Spinal cord (tissue), 10 donors: ENCODE data around the gene CPSF7. TPM values are rescaled to one million over a fixed set of nuclear protein-coding genes. Genes with fewer than 3 reads are reported as not detected.
"Not testable (repeated sequence)": the region's sequence is repeated elsewhere in the genome, so short reads cannot be mapped to it uniquely, and the experiment has no call there.

Source experiments
- DNase-seq, 6 donors: peaks; one replicate each; pipeline versions ENCODE4 v3.0.0 to v3.0.0-alpha.2; 2013 to 2015; ENCODE audit warnings: low spot score in 6 of 6, low read depth in 4 of 6
- H3K27ac ChIP-seq: one replicate; pipeline ENCODE4 v1.5.1; 2013; ENCODE audit warnings: low read depth, low read length, control low read depth
- H3K27me3 ChIP-seq: one replicate; pipeline ENCODE4 v1.6.1; 2013; ENCODE audit warnings: low read length; ENCODE audit not compliant: control insufficient read depth, insufficient read depth
- H3K36me3 ChIP-seq: one replicate; pipeline ENCODE4 v1.6.1; 2013; ENCODE audit warnings: low read length; ENCODE audit not compliant: control insufficient read depth, insufficient read depth
- H3K4me1 ChIP-seq: one replicate; pipeline ENCODE4 v1.6.1; 2013; ENCODE audit warnings: low read length; ENCODE audit not compliant: control insufficient read depth, insufficient read depth
- H3K4me3 ChIP-seq: one replicate; pipeline ENCODE4 v1.5.1; 2013; ENCODE audit warnings: low read depth, low read length, control low read depth
- H3K9me3 ChIP-seq: one replicate; pipeline ENCODE4 v1.6.1; 2013; ENCODE audit warnings: low read length; ENCODE audit not compliant: control insufficient read depth, insufficient read depth
- WGBS: methylation state at CpG from one replicate; pipeline ENCODE4 v1.1.5; 2013; ENCODE audit warnings: missing lambda C conversion rate; ENCODE audit not compliant: insufficient coverage; 5-methylcytosine and 5-hydroxymethylcytosine counted together
- polyA plus RNA-seq, 2 donors: library from polyadenylated mRNA; unstranded; fragments of 120-200 nt; gene quantifications; one replicate each; pipeline ENCODE4 v1.2.1, GENCODE V29; 2013; ENCODE audit not compliant: insufficient read length in 2 of 2
- total RNA-seq, 2 donors: library from RNA; depleted of rRNA in 1 of 2; stranded (reverse); fragments of 120-200 nt in 1 of 2; fragments of >200 nt in 1 of 2; gene quantifications; one replicate each; pipeline versions ENCODE4 v1.2.3 to v1.2.4, GENCODE V29; 2013 to 2014
- donor health status: healthy.

Gene CPSF7
- total and polyA plus RNA-seq, 4 donors = 30.4 to 104 (median 70.8) TPM

GRCh38 chr11:61403658-61404057, 26.1 kb downstream of the CPSF7 start:
- H3K36me3 ChIP-seq = peaks cover 44% of the 10 kb centered on the region
- WGBS = 60% methylated on average over 1 of the region's 1 CpG
- no peaks in the 10 kb centered on the region for H3K9me3 ChIP-seq
- peak in 1 of 6 donors; percentile 28 for DNase-seq
- H3K27me3 ChIP-seq = no peaks in the 10 kb centered on the region
- peaks cover 19% of the 10 kb centered on the region for H3K4me1 ChIP-seq
- H3K27ac ChIP-seq = peak overlapping the region; percentile 4
- H3K4me3 ChIP-seq = no peak overlapping the region

- Histone ChIP-seq H3K4me1 (peaks cover 14% of the 10 kb centered on the region), H3K4me3 (no peak overlapping the region), H3K27me3 (no peaks in the 10 kb centered on the region), H3K27ac (no peak overlapping the region), H3K36me3 (peaks cover 40% of the 10 kb centered on the region), H3K9me3 (no peaks in the 10 kb centered on the region)
- WGBS = 96% methylated on average over 2 of the region's 2 CpGs
- DNase-seq = no peak
Observed at GRCh38 chr11:61401573-61401972, 28.2 kb downstream of the CPSF7 start.

- Histone ChIP-seq H3K27ac (no peak overlapping the region), H3K27me3 (no peaks in the 10 kb centered on the region), H3K36me3 (peaks cover 43% of the 10 kb centered on the region), H3K9me3 (no peaks in the 10 kb centered on the region), H3K4me1 (peaks cover 13% of the 10 kb centered on the region), H3K4me3 (no peak overlapping the region)
- 100% methylated on average over 1 of the region's 2 CpGs for WGBS
- peak in 1 of 6 donors; percentile 7 for DNase-seq
Observed at GRCh38 chr11:61401173-61401572, 28.6 kb downstream of the CPSF7 start.

- Histone ChIP-seq H3K9me3 (no peaks in the 10 kb centered on the region), H3K27me3 (no peaks in the 10 kb centered on the region)
- DNase-seq = peak in 2 of 6 donors; percentile 53 to 79
Observed at GRCh38 chr11:61392981-61393595, 36.7 kb downstream of the CPSF7 start.

DNA sequence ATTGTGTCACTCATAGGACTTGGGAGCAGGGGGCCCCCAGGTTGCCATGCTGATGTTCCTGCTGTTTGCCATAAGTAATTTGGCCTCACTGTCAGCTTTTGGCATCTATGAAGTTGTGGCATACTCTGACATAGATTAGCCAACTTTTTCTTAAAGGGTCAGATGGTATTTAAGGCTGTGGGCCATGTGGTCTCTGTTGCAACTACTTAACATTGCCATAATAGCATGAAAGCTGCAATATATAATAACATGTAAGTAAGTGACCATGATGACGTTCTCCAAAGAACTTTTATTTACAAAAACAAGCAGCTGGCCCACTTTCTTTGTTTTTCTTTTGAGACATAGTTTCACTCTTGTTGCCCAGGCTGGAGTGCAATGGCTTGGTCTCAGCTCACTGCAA, 39.6 kb downstream of the CPSF7 start:
- WGBS = no CpG with 5 or more reads among the region's 1 CpG
- no peak for DNase-seq

More at GRCh38 chr11:61392981-61393595, 36.7 kb downstream of the CPSF7 start:
- Histone ChIP-seq H3K36me3 (peaks cover 31% of the 10 kb centered on the region), H3K4me3 (peak overlapping the region; percentile 92), H3K27ac (no peak overlapping the region), H3K4me1 (peaks cover 17% of the 10 kb centered on the region)
- no CpG with 5 or more reads among the region's 15 CpGs for WGBS

DNA sequence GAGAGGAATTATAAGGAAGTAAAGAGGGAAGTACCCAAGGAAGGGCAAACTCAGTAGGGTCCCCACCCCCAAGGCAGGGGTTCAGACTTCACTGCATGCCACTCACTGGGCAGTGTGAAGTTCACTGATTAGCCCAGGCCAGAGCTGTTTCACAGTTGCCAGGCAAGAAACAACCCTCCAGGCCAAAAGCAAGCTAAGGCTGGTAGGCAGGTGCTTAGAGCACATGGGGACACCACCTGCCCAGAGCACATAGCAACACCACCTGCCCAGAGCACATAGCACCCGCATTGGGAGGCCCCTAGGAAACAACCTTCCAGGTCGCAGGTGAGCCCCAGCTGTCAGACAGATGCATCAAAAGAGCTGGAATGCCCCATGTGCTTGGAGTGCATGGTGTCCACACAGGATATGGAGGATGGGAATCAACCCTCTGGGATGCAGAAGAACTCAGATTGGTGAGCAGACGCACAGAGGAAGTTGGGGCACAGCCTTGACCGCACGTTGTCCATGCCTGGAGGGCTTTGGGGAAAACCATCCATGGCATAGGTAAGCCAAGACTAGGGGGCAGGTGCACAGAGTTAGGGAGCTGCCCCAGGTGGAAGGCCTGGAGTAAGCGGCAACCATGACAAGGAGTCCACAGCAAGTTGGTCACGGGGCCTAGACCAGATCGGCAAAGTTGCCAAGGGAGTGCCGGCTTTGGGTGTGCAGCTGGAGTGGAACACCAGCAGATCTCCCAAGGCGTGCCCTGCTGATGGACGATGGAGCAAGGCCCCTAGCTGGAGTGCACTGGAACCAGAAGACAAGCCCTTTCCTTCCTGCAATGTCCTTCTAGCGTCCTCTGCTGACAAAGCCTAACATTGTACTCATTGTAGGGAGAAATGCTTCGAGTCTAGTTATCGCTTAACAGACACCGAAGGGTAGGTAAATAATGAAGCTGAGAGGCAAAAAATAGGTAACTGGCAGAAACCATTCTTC, 45.2 kb downstream of the CPSF7 start:
- no peaks in the 10 kb centered on the region for H3K9me3 ChIP-seq
- H3K4me3 ChIP-seq = no peak overlapping the region
- no peak overlapping the region for H3K27ac ChIP-seq
- no peaks in the 10 kb centered on the region for H3K27me3 ChIP-seq
- WGBS = 94% methylated on average over 10 of the region's 15 CpGs
- H3K36me3 ChIP-seq = peaks cover 9% of the 10 kb centered on the region
- no peak for DNase-seq
- H3K4me1 ChIP-seq = no peaks in the 10 kb centered on the region

More for the DNA sequence above, 39.6 kb downstream of the CPSF7 start:
- no peak overlapping the region for H3K4me3 ChIP-seq
- H3K4me1 ChIP-seq = peaks cover 17% of the 10 kb centered on the region
- H3K9me3 ChIP-seq = no peaks in the 10 kb centered on the region
- peaks cover 12% of the 10 kb centered on the region for H3K36me3 ChIP-seq
- no peaks in the 10 kb centered on the region for H3K27me3 ChIP-seq
- no peak overlapping the region for H3K27ac ChIP-seq

DNA sequence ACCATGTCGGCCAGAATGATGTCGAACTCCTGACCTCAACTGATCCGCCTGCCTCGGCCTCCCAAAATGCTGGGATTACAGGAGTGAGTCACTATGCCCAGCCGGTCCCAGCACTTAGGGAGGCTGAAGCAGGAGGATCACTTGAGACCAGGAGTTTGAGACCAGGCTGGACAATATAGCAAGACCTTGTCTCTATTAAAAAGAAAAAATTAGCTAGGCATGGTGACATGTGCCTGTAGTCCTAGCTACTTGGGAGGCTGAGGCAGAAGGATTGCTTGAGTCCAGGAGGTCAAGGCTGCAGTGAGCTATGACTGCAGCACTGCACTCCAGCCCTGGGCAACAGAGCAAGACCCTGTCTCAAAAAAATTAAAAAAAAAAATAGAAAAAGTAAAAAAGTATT, 45.9 kb downstream of the CPSF7 start:
- not testable (repeated sequence) for DNase-seq, H3K9me3 ChIP-seq, H3K4me3 ChIP-seq, H3K4me1 ChIP-seq, H3K27ac ChIP-seq, H3K27me3 ChIP-seq
- H3K36me3 ChIP-seq = peaks cover 11% of the 10 kb centered on the region
- 91% methylated on average over 5 of the region's 5 CpGs for WGBS

- WGBS = 93% methylated on average over 3 of the region's 9 CpGs
- H3K27ac ChIP-seq = no peak overlapping the region
Observed at GRCh38 chr11:61380884-61381283, 48.9 kb downstream of the CPSF7 start.

DNA sequence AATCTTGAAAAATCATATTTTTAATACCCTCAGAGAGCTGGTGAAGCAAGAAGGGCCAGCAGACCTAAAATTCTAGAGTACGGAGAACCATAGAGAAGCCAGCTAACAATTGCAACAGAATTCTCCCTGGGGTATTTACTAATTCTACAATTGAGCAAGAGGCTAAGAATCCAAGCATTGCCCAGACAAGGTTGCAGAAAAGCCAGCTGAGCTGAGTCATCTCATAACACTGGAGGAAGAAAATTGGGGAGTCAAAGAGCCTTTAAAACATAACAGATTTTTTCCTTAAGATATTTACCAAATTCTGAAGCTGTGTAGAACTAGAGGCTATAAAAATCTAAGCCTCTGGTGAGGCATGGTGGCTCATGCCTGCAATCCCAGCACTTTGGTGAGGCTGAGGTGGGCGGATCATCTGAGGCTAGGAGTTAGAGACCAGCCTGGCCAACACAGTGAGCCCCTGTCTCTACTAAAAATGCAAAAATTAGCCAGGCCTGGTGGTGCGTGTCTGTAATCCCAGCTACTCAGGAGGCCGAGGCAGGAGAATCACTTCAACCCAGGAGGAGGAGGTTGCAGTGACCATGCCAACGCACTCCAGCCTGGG, 51.0 kb downstream of the CPSF7 start:
- WGBS = 100% methylated on average over 2 of the region's 5 CpGs
- peaks cover 12% of the 10 kb centered on the region for H3K36me3 ChIP-seq

More at GRCh38 chr11:61380884-61381283, 48.9 kb downstream of the CPSF7 start:
- Histone ChIP-seq H3K4me3 (no peak overlapping the region), H3K9me3 (no peaks in the 10 kb centered on the region), H3K4me1 (no peaks in the 10 kb centered on the region), H3K36me3 (peaks cover 11% of the 10 kb centered on the region), H3K27me3 (no peaks in the 10 kb centered on the region)
- DNase-seq = no peak

More for the DNA sequence above, 51.0 kb downstream of the CPSF7 start:
- no peak overlapping the region for H3K27ac ChIP-seq
- H3K4me3 ChIP-seq = no peak overlapping the region
- no peaks in the 10 kb centered on the region for H3K4me1 ChIP-seq
- DNase-seq = no peak
- H3K27me3 ChIP-seq = no peaks in the 10 kb centered on the region
- no peaks in the 10 kb centered on the region for H3K9me3 ChIP-seq
